NCI-H524 treated with DMSO at 0.1 percent for 48 hours (cell line): ENCODE measurements around the gene SLC4A1AP.

Source experiments
- DNase-seq: peaks from one replicate; lab custom pipeline; 2025; lab: John Stamatoyannopoulos, UW

Gene SLC4A1AP

GRCh38 chr2:27741673-27742072, 78.0 kb downstream of the SLC4A1AP start:
- DNase-seq = no peak

GRCh38 chr2:27742571-27742970, 78.9 kb downstream of the SLC4A1AP start:
- no peak for DNase-seq
